ENCODE results near the gene AMPD1.

AMPD1 gene

DNA sequence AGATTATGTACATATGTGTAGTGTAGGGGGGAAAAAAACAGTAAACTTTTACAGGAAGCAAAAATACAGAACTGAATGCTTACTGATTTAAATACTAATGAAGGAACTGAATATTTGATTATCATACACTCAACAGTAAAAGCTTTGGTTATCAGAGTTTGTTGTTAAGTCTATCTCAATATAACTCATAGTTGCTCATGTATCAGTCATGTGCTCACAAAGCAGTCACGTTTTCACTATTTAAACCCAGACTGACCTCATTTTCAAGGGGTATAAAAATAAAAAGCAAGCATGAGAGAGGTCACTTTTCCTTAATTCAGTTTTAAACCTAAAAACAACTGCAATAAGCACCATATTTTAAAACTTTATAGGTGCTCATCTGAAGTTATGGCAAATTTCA, 28.1 kb upstream of the AMPD1 start:
- peaks cover 23% of the 10 kb centered on the region for H3F3A ChIP-seq (ENCODE audit: insufficient read depth)
- TF ChIP-seq, protein P1, sequence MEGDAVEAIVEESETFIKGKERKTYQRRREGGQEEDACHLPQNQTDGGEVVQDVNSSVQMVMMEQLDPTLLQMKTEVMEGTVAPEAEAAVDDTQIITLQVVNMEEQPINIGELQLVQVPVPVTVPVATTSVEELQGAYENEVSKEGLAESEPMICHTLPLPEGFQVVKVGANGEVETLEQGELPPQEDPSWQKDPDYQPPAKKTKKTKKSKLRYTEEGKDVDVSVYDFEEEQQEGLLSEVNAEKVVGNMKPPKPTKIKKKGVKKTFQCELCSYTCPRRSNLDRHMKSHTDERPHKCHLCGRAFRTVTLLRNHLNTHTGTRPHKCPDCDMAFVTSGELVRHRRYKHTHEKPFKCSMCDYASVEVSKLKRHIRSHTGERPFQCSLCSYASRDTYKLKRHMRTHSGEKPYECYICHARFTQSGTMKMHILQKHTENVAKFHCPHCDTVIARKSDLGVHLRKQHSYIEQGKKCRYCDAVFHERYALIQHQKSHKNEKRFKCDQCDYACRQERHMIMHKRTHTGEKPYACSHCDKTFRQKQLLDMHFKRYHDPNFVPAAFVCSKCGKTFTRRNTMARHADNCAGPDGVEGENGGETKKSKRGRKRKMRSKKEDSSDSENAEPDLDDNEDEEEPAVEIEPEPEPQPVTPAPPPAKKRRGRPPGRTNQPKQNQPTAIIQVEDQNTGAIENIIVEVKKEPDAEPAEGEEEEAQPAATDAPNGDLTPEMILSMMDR (IDR thresholded peaks at IDR 0.05; ENCODE audit: insufficient read depth, low read length, poor library complexity, severe bottlenecking): no peak
- no peak for TF ChIP-seq EZH2phosphoT487 (conservative IDR thresholded peaks at IDR 0.05; ENCODE audit: low read length)
- no peaks in the 10 kb centered on the region; the same call in 1 of the 2 replicates for H4K20me1 ChIP-seq (ENCODE audit: low read depth, low read length)
- H3K27me3 ChIP-seq (ENCODE audit: low read length): no peaks in the 10 kb centered on the region
- H3K4me3 ChIP-seq (ENCODE audit: insufficient read depth, low read length, poor library complexity, severe bottlenecking): no peak overlapping the region
- H3K36me3 ChIP-seq (ENCODE audit: low read length): peaks cover 71% of the 10 kb centered on the region
- no peaks in the 10 kb centered on the region for H3K79me2 ChIP-seq (ENCODE audit: insufficient read depth, low read length)
- no peak overlapping the region for H3K4me2 ChIP-seq (ENCODE audit: low read depth, low read length, poor library complexity, severe bottlenecking)
- H3K9ac ChIP-seq (ENCODE audit: low read length): no peak overlapping the region
- no peak overlapping the region for H2AFZ ChIP-seq (ENCODE audit: low read depth, low read length, severe bottlenecking)
- H3K9me2 ChIP-seq (replicated peaks; ENCODE audit: insufficient read depth, low read length): no peaks in the 10 kb centered on the region
- no peak overlapping the region for H3K27ac ChIP-seq (ENCODE audit: low read depth, low read length)
- H3K9me3 ChIP-seq (ENCODE audit: insufficient read depth, low read length): no peaks in the 10 kb centered on the region

DNA sequence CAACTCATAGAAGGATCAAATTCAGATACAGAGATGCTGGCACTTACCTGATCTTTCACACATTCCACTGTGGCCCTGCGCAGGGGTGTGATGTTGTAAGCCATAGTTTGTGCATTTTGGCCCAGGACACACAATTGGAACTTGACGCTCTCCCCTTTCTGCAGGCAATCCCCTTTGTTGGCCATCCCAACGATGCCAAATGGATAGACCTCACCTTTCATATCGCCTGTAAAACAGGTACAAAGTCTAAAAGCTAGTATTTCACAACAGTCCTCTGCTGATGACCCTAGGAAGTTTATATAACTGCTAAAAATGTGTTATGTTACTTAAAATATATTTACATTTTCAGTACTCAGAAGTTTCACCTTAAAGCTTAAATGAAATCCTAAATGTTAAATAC, 25.1 kb upstream of the AMPD1 start:
- no peak overlapping the region for H3K9ac ChIP-seq (ENCODE audit: low read length)
- H3K27me3 ChIP-seq (ENCODE audit: low read length): no peaks in the 10 kb centered on the region
- H3K4me2 ChIP-seq (ENCODE audit: low read depth, low read length, poor library complexity, severe bottlenecking): no peak overlapping the region
- no peaks in the 10 kb centered on the region for H3K9me3 ChIP-seq (ENCODE audit: insufficient read depth, low read length)
- H3F3A ChIP-seq (ENCODE audit: insufficient read depth): peaks cover 36% of the 10 kb centered on the region
- peaks cover 57% of the 10 kb centered on the region for H3K36me3 ChIP-seq (ENCODE audit: low read length)
- H3K4me3 ChIP-seq (ENCODE audit: insufficient read depth, low read length, poor library complexity, severe bottlenecking): no peak overlapping the region
- peaks cover 11% of the 10 kb centered on the region for H3K79me2 ChIP-seq (ENCODE audit: insufficient read depth, low read length)
- H3K9me2 ChIP-seq (replicated peaks; ENCODE audit: insufficient read depth, low read length): no peaks in the 10 kb centered on the region
- H3K27ac ChIP-seq (ENCODE audit: low read depth, low read length): no peak overlapping the region
- H4K20me1 ChIP-seq (ENCODE audit: low read depth, low read length): no peaks in the 10 kb centered on the region
- no peak for TF ChIP-seq EZH2phosphoT487 (conservative IDR thresholded peaks at IDR 0.05; ENCODE audit: low read length)
- TF ChIP-seq, protein P1 (IDR thresholded peaks at IDR 0.05; ENCODE audit: insufficient read depth, low read length, poor library complexity, severe bottlenecking): no peak
- H2AFZ ChIP-seq (ENCODE audit: low read depth, low read length, severe bottlenecking): no peak overlapping the region

DNA sequence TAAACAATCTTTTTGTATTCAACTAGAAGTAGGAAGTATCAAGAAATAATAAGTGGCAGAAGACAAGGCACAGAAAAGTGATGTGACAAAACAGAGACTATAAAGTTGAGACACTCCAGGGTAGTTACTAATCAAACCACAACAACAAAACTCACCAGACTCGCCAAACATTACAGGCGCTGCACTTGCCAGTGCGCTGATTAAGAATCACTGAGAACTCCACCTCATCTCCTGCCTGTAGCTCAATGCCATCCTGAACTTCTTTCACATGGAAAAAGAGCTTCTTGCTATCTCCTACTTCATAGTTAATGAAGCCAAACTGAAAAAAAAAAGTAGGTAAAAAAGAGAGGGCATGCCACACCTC, 24.1 kb upstream of the AMPD1 start:
- TF ChIP-seq, protein P1 (IDR thresholded peaks at IDR 0.05; ENCODE audit: insufficient read depth, low read length, poor library complexity, severe bottlenecking): no peak
- no peak overlapping the region for H2AFZ ChIP-seq (ENCODE audit: low read depth, low read length, severe bottlenecking)
- H3K4me3 ChIP-seq (ENCODE audit: insufficient read depth, low read length, poor library complexity, severe bottlenecking): no peak overlapping the region
- no peaks in the 10 kb centered on the region for H3K9me3 ChIP-seq (ENCODE audit: insufficient read depth, low read length)
- peaks cover 51% of the 10 kb centered on the region for H3K36me3 ChIP-seq (ENCODE audit: low read length)
- H3K4me2 ChIP-seq (ENCODE audit: low read depth, low read length, poor library complexity, severe bottlenecking): no peak overlapping the region
- H4K20me1 ChIP-seq (ENCODE audit: low read depth, low read length): no peaks in the 10 kb centered on the region
- H3K27ac ChIP-seq (ENCODE audit: low read depth, low read length): no peak overlapping the region
- no peaks in the 10 kb centered on the region for H3K27me3 ChIP-seq (ENCODE audit: low read length)
- no peaks in the 10 kb centered on the region for H3K9me2 ChIP-seq (replicated peaks; ENCODE audit: insufficient read depth, low read length)
- H3K9ac ChIP-seq (ENCODE audit: low read length): no peak overlapping the region
- peaks cover 36% of the 10 kb centered on the region for H3F3A ChIP-seq (ENCODE audit: insufficient read depth)
- H3K79me2 ChIP-seq (ENCODE audit: insufficient read depth, low read length): peaks cover 22% of the 10 kb centered on the region

Data from SU-DHL-6 (cell line).